GM18499 (cell line): Measurements from ENCODE around the gene PIR.
A peak's percentile ranks its signal among the peaks of the same experiment; 100 is the strongest.

Experiments used
- ATAC-seq: cut with Tn5 transposase; IDR thresholded peaks from one replicate; pipeline ENCODE4 v1.9.1; 2021; ENCODE audit warnings: moderate number of reproducible peaks; ENCODE audit not compliant: insufficient read depth, unreplicated experiment

The PIR gene

DNA sequence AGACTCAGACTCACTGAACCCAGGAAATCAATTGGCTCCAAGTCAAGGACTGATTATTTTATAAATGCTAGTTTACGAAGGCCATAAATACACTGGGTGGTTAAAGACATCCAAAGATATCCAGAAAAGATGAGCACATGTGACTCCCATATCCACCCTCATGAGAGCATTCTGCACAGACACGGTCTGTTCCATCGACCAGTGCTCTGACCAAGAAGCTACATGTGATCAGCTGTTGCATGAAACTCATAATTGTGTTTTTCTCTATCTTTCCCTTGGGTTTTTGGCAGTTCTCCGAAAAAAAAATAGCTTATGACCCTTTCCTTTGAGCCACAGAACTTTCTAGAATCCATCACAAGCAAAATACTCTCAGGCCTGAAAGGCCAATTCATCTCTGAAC, 2.7 kb upstream of the PIR start:
- no peak for ATAC-seq

GRCh38 chrX:15492469-15492868, 664 bp downstream of the PIR start:
- ATAC-seq, result no peak

- no peak for ATAC-seq
Observed at GRCh38 chrX:15483891-15484290, 9.2 kb downstream of the PIR start.

- ATAC-seq, result no peak
Observed at GRCh38 chrX:15475486-15475885, 17.6 kb downstream of the PIR start.

- ATAC-seq, result no peak
Observed at GRCh38 chrX:15475021-15475420, 18.1 kb downstream of the PIR start.

GRCh38 chrX:15474028-15474427, 19.1 kb downstream of the PIR start:
- ATAC-seq, result no peak

DNA sequence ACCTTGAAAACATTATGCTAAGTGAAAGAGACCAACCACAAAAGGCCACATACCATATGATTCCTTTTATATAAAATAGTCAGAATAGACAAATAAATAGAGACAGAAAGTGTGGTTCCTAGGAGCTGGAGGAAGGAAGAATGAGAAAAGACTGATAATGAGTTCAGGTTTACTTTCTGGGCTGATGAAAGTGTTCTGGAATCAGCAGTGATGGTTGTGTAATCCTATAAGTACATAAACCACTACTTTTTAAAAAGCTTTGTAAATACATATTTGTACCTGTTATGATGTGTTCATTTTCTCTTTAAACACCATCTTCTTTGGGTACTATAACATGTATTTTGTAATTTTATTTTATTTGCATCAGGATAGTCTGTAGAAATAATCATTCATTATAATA, 20.6 kb downstream of the PIR start:
- no peak for ATAC-seq

- ATAC-seq, result no peak
Observed at GRCh38 chrX:15471028-15471427, 22.1 kb downstream of the PIR start.

DNA sequence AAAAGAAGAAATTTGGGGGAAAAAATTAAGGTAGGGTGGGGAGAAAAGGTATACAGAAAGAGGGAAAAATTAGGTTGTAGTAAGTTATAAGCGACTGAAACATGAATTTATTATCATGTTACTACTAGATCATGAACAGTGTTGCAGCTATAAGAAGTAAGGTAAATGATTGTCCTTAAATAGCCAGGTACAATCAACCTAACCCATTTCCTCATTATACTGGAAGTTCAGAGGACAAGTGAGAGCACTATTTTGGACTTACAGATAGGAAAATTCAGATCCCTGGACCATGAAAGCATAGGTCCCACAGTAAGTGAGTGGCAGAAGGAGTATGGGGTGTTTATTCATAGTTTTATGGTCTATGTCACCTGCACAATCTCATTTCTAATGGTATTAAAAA, 23.5 kb downstream of the PIR start:
- ATAC-seq, result no peak

DNA sequence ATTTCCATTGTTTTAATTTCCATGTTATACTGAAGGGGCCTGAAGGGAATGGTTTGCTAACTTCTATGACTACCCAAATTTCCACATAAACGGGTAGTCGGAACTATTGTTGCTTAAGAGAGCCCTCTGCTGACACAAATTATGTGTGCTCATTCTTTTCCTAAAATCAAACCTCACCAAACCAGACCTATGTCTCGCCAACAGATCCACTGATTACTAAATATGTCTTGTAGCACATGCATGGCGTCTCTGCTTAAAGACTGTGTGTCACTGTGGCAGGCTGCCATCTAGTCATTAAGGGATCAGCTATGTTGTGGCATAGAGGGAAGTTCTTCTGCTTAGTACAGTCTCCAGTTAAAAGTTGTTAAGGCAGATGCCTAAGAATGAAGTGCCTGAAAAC, 25.1 kb downstream of the PIR start:
- ATAC-seq, result no peak

GRCh38 chrX:15465896-15466651, 27.1 kb downstream of the PIR start:
- ATAC-seq, result no peak

DNA sequence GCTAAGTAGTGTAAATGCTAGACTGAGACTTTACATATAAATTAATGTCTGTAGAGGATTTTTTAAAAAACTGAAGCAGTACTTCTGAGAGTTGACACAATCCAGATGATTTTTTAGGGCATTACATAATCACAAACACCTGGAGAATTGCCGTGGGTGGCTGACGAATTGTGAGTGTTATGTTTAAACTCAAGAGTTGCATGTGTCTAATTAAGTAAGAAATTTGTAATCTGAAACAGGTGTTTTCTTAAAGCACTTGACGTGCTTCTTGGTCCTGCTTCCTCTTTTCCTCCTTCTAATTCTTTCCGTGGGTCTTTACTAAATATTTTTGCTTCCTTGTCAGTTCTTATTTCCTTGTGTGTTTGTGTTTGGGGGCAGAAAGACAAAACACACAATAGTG, 27.8 kb downstream of the PIR start:
- no peak for ATAC-seq

- ATAC-seq, result no peak
Observed at GRCh38 chrX:15464704-15465103, 28.4 kb downstream of the PIR start.

GRCh38 chrX:15451913-15452312, 41.2 kb downstream of the PIR start:
- no peak for ATAC-seq

DNA sequence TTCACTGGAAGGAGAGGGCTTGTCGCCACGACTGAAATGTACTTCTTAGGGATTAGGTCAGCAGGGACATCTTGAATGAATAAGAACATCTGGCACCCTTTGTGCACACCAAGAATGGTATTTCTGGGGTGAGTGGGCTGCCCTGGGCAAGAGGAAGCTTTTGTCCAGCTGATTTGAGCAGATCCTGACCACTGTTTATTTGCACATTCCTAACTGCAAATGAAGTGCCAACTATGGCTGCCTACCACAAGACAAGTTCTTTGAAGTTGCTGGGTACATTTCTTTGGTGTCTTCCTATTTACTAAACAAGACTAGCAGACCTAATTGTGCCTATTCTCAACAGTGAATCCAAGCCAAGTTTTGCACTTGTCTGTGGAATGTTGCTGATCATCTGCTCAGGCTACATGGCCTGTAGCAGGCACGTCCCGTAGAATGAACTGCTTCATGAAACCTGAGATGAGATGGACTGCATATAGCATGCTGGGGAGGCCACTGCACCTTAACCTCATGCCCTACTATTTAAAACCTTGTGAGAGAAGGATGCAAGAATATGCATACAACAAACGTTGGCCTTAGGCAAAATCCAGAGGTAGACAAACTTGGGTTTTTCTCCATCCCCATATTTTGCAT, 45.0 kb downstream of the PIR start:
- ATAC-seq, result no peak

DNA sequence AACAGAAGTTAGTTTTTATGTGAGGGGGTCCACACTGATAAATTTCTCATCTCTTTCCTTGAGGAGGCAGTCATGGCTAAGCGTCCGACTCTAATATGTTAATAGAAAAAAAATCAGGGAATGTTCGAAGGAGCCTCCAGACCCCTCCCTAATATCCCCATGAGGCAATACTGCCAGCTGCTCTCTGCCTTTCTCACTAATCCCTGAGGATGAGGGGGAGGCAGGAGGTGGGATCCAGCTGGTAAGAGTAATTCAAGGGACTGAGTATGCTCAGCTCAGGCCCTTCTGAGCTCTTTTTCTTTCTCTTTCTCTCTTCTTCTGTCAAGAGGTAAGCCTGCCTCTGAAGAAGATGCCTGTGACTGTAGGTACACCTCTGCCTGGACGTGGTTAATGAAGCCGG, 51.7 kb downstream of the PIR start:
- no peak for ATAC-seq

DNA sequence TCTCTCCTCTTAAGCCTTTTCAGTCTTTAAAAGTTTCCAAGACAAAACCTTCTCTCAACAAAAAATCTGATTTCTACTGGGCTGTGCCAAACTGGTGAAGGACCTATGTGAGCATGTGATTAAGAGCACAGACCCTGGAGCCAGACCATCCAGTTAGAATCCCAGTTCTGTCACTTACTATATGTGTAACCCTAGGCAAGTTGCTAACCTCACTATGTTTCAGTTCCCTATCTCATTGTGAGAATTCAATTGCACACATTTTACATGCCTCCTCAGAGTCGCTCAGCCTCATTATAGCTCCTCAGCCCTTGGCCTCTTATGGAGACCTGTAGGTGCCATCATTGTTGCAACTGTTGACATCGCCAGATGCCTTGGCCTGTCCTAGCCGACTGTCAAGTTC, 54.8 kb downstream of the PIR start:
- ATAC-seq, result peak; percentile 89

DNA sequence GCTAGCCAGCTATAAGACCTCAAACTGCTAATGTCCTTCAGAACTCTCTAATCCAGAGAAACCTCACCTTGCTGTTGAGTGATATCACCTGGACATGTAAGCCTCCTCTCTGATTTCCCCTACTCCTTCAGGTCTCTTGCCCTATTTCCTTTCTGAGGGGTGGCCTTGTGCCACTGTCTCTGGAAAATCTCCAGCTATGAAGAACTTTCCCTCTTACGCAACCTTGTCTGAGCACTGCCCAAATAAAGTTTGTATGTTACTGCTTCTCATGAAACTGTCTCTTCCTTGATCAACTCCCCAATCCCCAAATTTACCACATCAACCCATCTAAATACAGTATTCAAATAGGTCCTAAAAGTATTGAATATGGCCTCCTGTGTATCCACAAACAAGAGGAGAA, 55.4 kb downstream of the PIR start:
- ATAC-seq, result no peak

DNA sequence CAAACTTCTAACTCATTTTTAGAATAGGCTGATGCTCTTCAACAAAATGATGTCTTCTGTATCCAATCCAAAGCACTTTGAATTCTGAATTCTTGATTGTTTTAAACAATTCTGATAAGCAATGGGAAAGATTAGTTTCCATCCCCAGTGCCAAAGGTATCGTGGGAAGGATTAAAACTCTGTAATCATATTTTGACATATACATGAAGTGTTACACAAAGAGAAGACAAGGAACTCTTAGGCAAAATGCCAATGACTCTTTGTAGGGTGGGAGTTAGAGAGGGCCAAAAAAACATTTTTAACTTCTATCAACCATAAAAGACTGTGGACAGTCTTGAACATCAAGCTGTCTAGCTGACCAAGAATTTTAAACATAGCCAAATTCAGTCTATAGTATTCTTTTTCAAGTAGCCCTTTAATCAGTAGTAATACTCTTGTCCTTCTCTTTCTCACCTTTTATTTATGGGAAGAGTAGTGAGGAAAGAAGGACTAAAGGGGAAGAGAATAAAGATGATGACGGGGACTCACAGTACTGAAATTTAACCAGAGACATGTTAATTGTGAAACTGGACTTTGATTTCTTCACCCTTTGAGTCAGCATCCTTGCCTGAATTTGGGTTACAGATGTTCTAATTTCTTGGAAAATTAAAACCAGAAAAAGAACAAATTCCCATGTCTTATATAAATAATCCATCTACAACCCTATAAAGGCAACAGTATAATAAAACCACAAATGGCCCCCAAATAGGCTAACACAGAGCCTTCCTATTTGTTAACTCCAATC, 57.1 kb downstream of the PIR start:
- no peak for ATAC-seq

GRCh38 chrX:15434205-15434604, 58.9 kb downstream of the PIR start:
- ATAC-seq, result no peak

DNA sequence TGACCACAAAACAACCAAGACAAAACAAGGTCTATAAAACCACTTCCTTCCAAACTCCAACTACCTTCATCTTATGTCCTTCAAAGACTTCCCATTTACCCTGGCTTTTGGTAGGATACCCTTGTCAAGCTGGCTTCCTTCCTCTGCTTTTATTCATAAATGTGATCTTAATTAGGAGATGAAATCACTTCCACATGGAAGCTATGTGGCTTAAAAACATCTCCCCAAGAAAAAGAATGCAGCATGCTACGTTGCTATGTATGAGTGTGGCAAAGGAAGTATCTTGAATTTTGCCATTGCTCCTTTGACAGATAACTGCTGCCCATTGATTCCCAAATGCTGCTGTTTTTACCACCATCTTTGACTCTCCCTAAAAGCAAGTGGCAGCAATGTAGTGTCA, 62.5 kb downstream of the PIR start:
- ATAC-seq, result no peak
